Subcutaneous abdominal adipose tissue (tissue), 5 donors: Measurements from ENCODE around the gene TSPAN2.

Source experiments
- H3K27ac ChIP-seq: one replicate; pipeline ENCODE4 v1.7.0; 2013; ENCODE audit warnings: low read depth, mild to moderate bottlenecking, inconsistent platforms, low read length, moderate library complexity
- H3K27me3 ChIP-seq, 5 donors: one replicate each; pipeline ENCODE4 v1.7.0; 2013; ENCODE audit warnings: low read length in 5 of 5, inconsistent platforms in 1 of 5; ENCODE audit not compliant: control insufficient read depth in 5 of 5, insufficient read depth in 4 of 5
- H3K36me3 ChIP-seq, 5 donors: one replicate each; pipeline ENCODE4 v1.7.0; 2013; ENCODE audit warnings: low read length in 5 of 5; ENCODE audit not compliant: control insufficient read depth in 5 of 5, insufficient read depth in 5 of 5
- H3K4me1 ChIP-seq, 5 donors: one replicate each; pipeline ENCODE4 v1.7.0; 2013; ENCODE audit warnings: low read length in 5 of 5, mild to moderate bottlenecking in 3 of 5, moderate library complexity in 1 of 5; ENCODE audit not compliant: control insufficient read depth in 5 of 5, insufficient read depth in 5 of 5
- H3K4me3 ChIP-seq, 5 donors: one replicate each; pipeline ENCODE4 v1.7.0; 2013; ENCODE audit warnings: low read length in 5 of 5, low read depth in 1 of 5
- H3K9ac ChIP-seq, 5 donors: one replicate each; pipeline ENCODE4 v1.7.0; 2013; ENCODE audit warnings: low read length in 5 of 5, mild to moderate bottlenecking in 4 of 5, moderate library complexity in 3 of 5
- H3K9me3 ChIP-seq, 5 donors: one replicate each; pipeline ENCODE4 v1.7.0; 2013; ENCODE audit warnings: low read length in 5 of 5; ENCODE audit not compliant: control insufficient read depth in 5 of 5
- donor health status: healthy.
- donor health status: healthy.
- donor health status: healthy.
- donor health status: healthy.
- donor health status: healthy.

TSPAN2 gene

GRCh38 chr1:115089420-115090185, at the start of gene TSPAN2:
Gene TSPAN2, minus strand, starts transcription at chr1:115089503. Its CDS starts 71 bp downstream, at chr1:115089432.
- Histone ChIP-seq H3K4me1 (peaks cover 4 to 27% (median 17%) of the 10 kb centered on the region in 5 donors), H3K36me3 (no peaks in the 10 kb centered on the region), H3K27me3 (peaks cover 0 to 4% (median 0%) of the 10 kb centered on the region in 5 donors), H3K4me3 (peak within 1 kb of the TSS; percentile 61 to 81 (median 76)), H3K9ac (peak within 1 kb of the TSS in 4 of 5 donors; percentile 48 to 73 (median 60)), H3K9me3 (no peaks in the 10 kb centered on the region), H3K27ac (peak within 1 kb of the TSS; percentile 66)

- H3K9me3 ChIP-seq: no peaks in the 10 kb centered on the region
- peak overlapping the region in 2 of 5 donors; percentile 8 to 16 for H3K4me3 ChIP-seq
- H3K4me1 ChIP-seq: peaks cover 0 to 11% (median 7%) of the 10 kb centered on the region in 5 donors
- no peak overlapping the region for H3K27ac ChIP-seq
- H3K27me3 ChIP-seq: no peaks in the 10 kb centered on the region
- no peaks in the 10 kb centered on the region for H3K36me3 ChIP-seq
- peak overlapping the region in 1 of 5 donors; percentile 9 for H3K9ac ChIP-seq
These were observed 49.7 kb upstream of the TSPAN2 start for GRCh38 chr1:115138973-115139372.

- Histone ChIP-seq H3K27ac (no peak overlapping the region), H3K27me3 (no peaks in the 10 kb centered on the region), H3K4me3 (no peak overlapping the region), H3K9me3 (no peaks in the 10 kb centered on the region), H3K9ac (no peak overlapping the region), H3K4me1 (peaks cover 0 to 11% (median 7%) of the 10 kb centered on the region in 5 donors), H3K36me3 (no peaks in the 10 kb centered on the region)
These were observed 49.0 kb upstream of the TSPAN2 start for GRCh38 chr1:115138271-115138670.

GRCh38 chr1:115137191-115137590, 47.9 kb upstream of the TSPAN2 start:
- no peak overlapping the region for H3K4me3 ChIP-seq
- H3K36me3 ChIP-seq: no peaks in the 10 kb centered on the region
- H3K9me3 ChIP-seq: no peaks in the 10 kb centered on the region
- H3K4me1 ChIP-seq: peaks cover 0 to 11% (median 7%) of the 10 kb centered on the region in 5 donors
- no peaks in the 10 kb centered on the region for H3K27me3 ChIP-seq
- H3K27ac ChIP-seq: no peak overlapping the region
- H3K9ac ChIP-seq: no peak overlapping the region

GRCh38 chr1:115136706-115137105, 47.4 kb upstream of the TSPAN2 start:
- H3K36me3 ChIP-seq: no peaks in the 10 kb centered on the region
- H3K4me3 ChIP-seq: no peak overlapping the region
- no peak overlapping the region for H3K27ac ChIP-seq
- H3K27me3 ChIP-seq: no peaks in the 10 kb centered on the region
- peaks cover 0 to 11% (median 5%) of the 10 kb centered on the region in 5 donors for H3K4me1 ChIP-seq
- H3K9me3 ChIP-seq: no peaks in the 10 kb centered on the region
- H3K9ac ChIP-seq: no peak overlapping the region

GRCh38 chr1:115136106-115136505, 46.8 kb upstream of the TSPAN2 start:
- Histone ChIP-seq H3K9ac (no peak overlapping the region), H3K27ac (no peak overlapping the region), H3K4me1 (peaks cover 0 to 11% (median 3%) of the 10 kb centered on the region in 5 donors), H3K36me3 (no peaks in the 10 kb centered on the region), H3K9me3 (no peaks in the 10 kb centered on the region), H3K27me3 (no peaks in the 10 kb centered on the region), H3K4me3 (no peak overlapping the region)

GRCh38 chr1:115135681-115136080, 46.4 kb upstream of the TSPAN2 start:
- Histone ChIP-seq H3K27me3 (no peaks in the 10 kb centered on the region), H3K4me3 (no peak overlapping the region), H3K27ac (no peak overlapping the region), H3K9ac (no peak overlapping the region), H3K9me3 (no peaks in the 10 kb centered on the region), H3K4me1 (peaks cover 0 to 11% (median 3%) of the 10 kb centered on the region in 5 donors), H3K36me3 (no peaks in the 10 kb centered on the region)

GRCh38 chr1:115134850-115135480, 45.7 kb upstream of the TSPAN2 start:
- no peak overlapping the region for H3K9ac ChIP-seq
- no peak overlapping the region for H3K27ac ChIP-seq
- no peaks in the 10 kb centered on the region for H3K9me3 ChIP-seq
- no peak overlapping the region for H3K4me3 ChIP-seq
- no peaks in the 10 kb centered on the region for H3K27me3 ChIP-seq
- H3K36me3 ChIP-seq: no peaks in the 10 kb centered on the region
- peaks cover 0 to 11% (median 3%) of the 10 kb centered on the region in 5 donors for H3K4me1 ChIP-seq

GRCh38 chr1:115134231-115134630, 44.9 kb upstream of the TSPAN2 start:
- Histone ChIP-seq H3K9me3 (no peaks in the 10 kb centered on the region), H3K27ac (no peak overlapping the region), H3K36me3 (no peaks in the 10 kb centered on the region), H3K27me3 (no peaks in the 10 kb centered on the region), H3K9ac (no peak overlapping the region), H3K4me1 (peaks cover 0 to 12% (median 3%) of the 10 kb centered on the region in 5 donors), H3K4me3 (no peak overlapping the region)

GRCh38 chr1:115133440-115133839, 44.1 kb upstream of the TSPAN2 start:
- no peaks in the 10 kb centered on the region for H3K9me3 ChIP-seq
- H3K27ac ChIP-seq: no peak overlapping the region
- no peaks in the 10 kb centered on the region for H3K36me3 ChIP-seq
- H3K9ac ChIP-seq: no peak overlapping the region
- H3K4me3 ChIP-seq: no peak overlapping the region
- peaks cover 0 to 8% (median 0%) of the 10 kb centered on the region in 5 donors for H3K4me1 ChIP-seq
- H3K27me3 ChIP-seq: no peaks in the 10 kb centered on the region
